Transverse colon (tissue), 4 donors: Measurements from ENCODE around the gene DNAL4.

Experiments used
- EP300 ChIP-seq: sonication (generic); formaldehyde crosslinking; IDR thresholded peaks from one replicate; pipeline ENCODE4 v1.6.1; 2017; ENCODE audit warnings: antibody characterized with exemption, low read depth
- POLR2A ChIP-seq: fragments of 450-650 bp; IDR thresholded peaks from one replicate; pipeline ENCODE4 v1.6.1; 2016; ENCODE audit warnings: antibody characterized with exemption, mild to moderate bottlenecking, moderate library complexity
- POLR2AphosphoS5 ChIP-seq, 3 donors: sonication (generic); formaldehyde crosslinking; IDR thresholded peaks; one replicate each; pipeline ENCODE4 v1.6.1; 2016; ENCODE audit warnings: antibody characterized with exemption in 3 of 3
- TF ChIP-seq, protein P1 (sequence below), 5 experiments: fragments of 200-600 bp in 3 of 5; fragments of 450-650 bp in 2 of 5; sonication (generic) in 3 of 5; IDR thresholded peaks; 1 replicate in 2 of 5; 2 replicates in 3 of 5; pipeline ENCODE4 v1.5.1; 2016 to 2017; ENCODE audit warnings: antibody characterized with exemption in 5 of 5, inconsistent platforms in 3 of 5, mild to moderate bottlenecking in 2 of 5, moderate library complexity in 1 of 5

- TF ChIP-seq, protein P1, sequence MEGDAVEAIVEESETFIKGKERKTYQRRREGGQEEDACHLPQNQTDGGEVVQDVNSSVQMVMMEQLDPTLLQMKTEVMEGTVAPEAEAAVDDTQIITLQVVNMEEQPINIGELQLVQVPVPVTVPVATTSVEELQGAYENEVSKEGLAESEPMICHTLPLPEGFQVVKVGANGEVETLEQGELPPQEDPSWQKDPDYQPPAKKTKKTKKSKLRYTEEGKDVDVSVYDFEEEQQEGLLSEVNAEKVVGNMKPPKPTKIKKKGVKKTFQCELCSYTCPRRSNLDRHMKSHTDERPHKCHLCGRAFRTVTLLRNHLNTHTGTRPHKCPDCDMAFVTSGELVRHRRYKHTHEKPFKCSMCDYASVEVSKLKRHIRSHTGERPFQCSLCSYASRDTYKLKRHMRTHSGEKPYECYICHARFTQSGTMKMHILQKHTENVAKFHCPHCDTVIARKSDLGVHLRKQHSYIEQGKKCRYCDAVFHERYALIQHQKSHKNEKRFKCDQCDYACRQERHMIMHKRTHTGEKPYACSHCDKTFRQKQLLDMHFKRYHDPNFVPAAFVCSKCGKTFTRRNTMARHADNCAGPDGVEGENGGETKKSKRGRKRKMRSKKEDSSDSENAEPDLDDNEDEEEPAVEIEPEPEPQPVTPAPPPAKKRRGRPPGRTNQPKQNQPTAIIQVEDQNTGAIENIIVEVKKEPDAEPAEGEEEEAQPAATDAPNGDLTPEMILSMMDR (IDR thresholded peaks at IDR 0.05), result no peak
- TF ChIP-seq POLR2AphosphoS5 (IDR thresholded peaks at IDR 0.05), result no peak
- no peak for TF ChIP-seq POLR2A
- no peak for TF ChIP-seq EP300
Observed at GRCh38 chr22:38784035-38784434, 9.9 kb downstream of the DNAL4 start.
